Gastrocnemius medialis (tissue), 4 donors: ENCODE results near the gene GPRC5C.

ENCODE experiments used
- CTCF ChIP-seq, 5 experiments: fragments of 450-650 bp in 3 of 5; fragments of 200-600 bp in 2 of 5; sonication (generic) in 2 of 5; IDR thresholded peaks in 4 of 5; conservative IDR thresholded peaks in 1 of 5; 1 replicate in 4 of 5; 2 replicates in 1 of 5; pipeline ENCODE4 v1.5.1; 2016 to 2019; ENCODE audit warnings: antibody characterized with exemption in 5 of 5, mild to moderate bottlenecking in 3 of 5, moderate library complexity in 3 of 5
- POLR2A ChIP-seq, 2 donors: fragments of 450-650 bp; IDR thresholded peaks; one replicate each; pipeline ENCODE4 v1.6.1; 2017; ENCODE audit warnings: antibody characterized with exemption in 2 of 2, mild to moderate bottlenecking in 2 of 2, moderate library complexity in 2 of 2

DNA sequence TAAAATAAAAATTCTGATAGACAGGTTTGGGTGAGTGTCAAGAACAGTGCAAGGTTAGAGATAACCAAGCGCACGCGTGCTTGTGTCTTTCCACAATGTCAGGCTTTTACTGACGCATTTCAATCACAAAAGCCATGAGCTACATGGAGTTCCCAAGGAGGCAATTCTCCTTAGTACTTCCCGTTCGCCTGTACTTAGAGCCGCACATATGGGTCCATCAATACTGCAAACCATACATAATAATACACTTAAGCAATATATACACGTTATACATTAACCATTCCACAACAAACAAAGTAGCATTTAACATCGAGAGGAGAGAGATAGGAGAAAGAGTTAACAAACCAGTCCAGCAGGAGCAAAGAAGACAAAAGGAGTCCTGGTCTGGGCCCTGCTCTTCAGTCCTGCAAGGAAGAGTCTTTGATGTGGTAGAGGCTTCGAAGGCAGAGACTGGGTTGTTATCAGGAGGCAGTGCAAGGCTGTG is 11.9 kb upstream of the GPRC5C start:
- TF ChIP-seq CTCF (IDR thresholded peaks at IDR 0.05 in 4 of 5, conservative IDR thresholded peaks at IDR 0.05 in 1 of 5) (no peak), POLR2A (IDR thresholded peaks at IDR 0.05) (no peak)
